Suprapubic skin (tissue), 4 donors: ENCODE measurements around the gene CYTH3. TPM values are rescaled to one million over a fixed set of nuclear protein-coding genes. Genes with fewer than 3 reads are reported as not detected.

Experiments
- DNase-seq, 2 donors: peaks; one replicate each; pipeline ENCODE4 v3.0.0-alpha.2; 2019; ENCODE audit warnings: low spot score in 2 of 2
- H3K27ac ChIP-seq: fragments of 200-600 bp; sonication (generic); one replicate; pipeline ENCODE4 v1.5.1; 2019
- H3K27me3 ChIP-seq: fragments of 200-600 bp; sonication (generic); one replicate; pipeline ENCODE4 v1.5.1; 2019
- H3K36me3 ChIP-seq: fragments of 200-600 bp; sonication (generic); one replicate; pipeline ENCODE4 v1.5.1; 2019
- H3K4me1 ChIP-seq: fragments of 200-600 bp; sonication (generic); one replicate; pipeline ENCODE4 v1.5.1; 2019
- H3K4me3 ChIP-seq: fragments of 200-600 bp; sonication (generic); one replicate; pipeline ENCODE4 v1.5.1; 2019; ENCODE audit warnings: mild to moderate bottlenecking
- H3K9me3 ChIP-seq: fragments of 200-600 bp; sonication (generic); one replicate; pipeline ENCODE4 v1.5.1; 2019
- EP300 ChIP-seq: sonication (generic); formaldehyde crosslinking; IDR thresholded peaks from one replicate; pipeline ENCODE4 v1.6.1; 2017; ENCODE audit warnings: antibody characterized with exemption
- POLR2A ChIP-seq, 2 donors: fragments of 450-650 bp; IDR thresholded peaks; one replicate each; pipeline ENCODE4 v1.6.1; 2017; ENCODE audit warnings: antibody characterized with exemption in 2 of 2, mild to moderate bottlenecking in 2 of 2, moderate library complexity in 2 of 2
- POLR2AphosphoS5 ChIP-seq, 3 donors: sonication (generic); formaldehyde crosslinking; IDR thresholded peaks; one replicate each; pipeline ENCODE4 v1.6.1; 2017; ENCODE audit warnings: antibody characterized with exemption in 3 of 3
- WGBS: methylation state at CpG from one replicate; pipeline ENCODE4 v1.1.5; 2018; 5-methylcytosine and 5-hydroxymethylcytosine counted together
- total RNA-seq, 4 donors: library from RNA; depleted of rRNA; stranded (reverse); fragments of >200 nt; gene quantifications; one replicate each; pipeline ENCODE4 v1.1.0, GENCODE V29; 2016
- TF ChIP-seq, protein P1 (sequence below), 2 donors: fragments of 200-600 bp in 1 of 2; fragments of 450-650 bp in 1 of 2; sonication (generic) in 1 of 2; IDR thresholded peaks; one replicate each; pipeline ENCODE4 v1.5.1; 2016 to 2019; ENCODE audit warnings: antibody characterized with exemption in 2 of 2, mild to moderate bottlenecking in 1 of 2, moderate library complexity in 1 of 2

CYTH3 gene
- total RNA-seq, 4 donors from 2014 or later: 29.8 to 55.7 (median 46.8) TPM

DNA sequence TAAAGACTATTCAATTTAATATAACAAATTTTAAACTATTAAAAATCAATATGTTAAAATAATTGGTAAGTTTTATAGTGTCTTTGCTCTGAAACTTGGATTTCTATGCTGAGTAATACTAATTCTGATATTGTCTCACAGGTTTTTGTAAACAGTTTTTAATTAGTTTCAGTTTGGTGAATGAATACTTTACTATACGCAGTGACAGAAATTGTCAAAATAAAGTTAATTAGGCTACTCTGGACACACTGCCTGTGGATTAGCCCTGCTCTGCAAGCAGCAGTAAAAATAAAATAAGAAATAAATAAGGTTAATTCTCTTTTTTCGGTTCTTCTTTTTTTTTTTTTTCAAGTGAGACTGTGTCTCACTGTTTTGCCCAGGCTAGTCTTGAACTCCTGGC, 135.9 kb downstream of the CYTH3 start:
- Histone ChIP-seq H3K4me1 (no peaks in the 10 kb centered on the region), H3K9me3 (no peaks in the 10 kb centered on the region), H3K27ac (no peak overlapping the region), H3K36me3 (peaks cover 69% of the 10 kb centered on the region), H3K27me3 (no peaks in the 10 kb centered on the region), H3K4me3 (no peak overlapping the region)
- 82% methylated on average over 2 of the region's 2 CpGs for WGBS
- no peak for DNase-seq
- TF ChIP-seq POLR2AphosphoS5 (IDR thresholded peaks at IDR 0.05) (no peak), EP300 (no peak), POLR2A (IDR thresholded peaks at IDR 0.05) (no peak)
- TF ChIP-seq, protein P1, sequence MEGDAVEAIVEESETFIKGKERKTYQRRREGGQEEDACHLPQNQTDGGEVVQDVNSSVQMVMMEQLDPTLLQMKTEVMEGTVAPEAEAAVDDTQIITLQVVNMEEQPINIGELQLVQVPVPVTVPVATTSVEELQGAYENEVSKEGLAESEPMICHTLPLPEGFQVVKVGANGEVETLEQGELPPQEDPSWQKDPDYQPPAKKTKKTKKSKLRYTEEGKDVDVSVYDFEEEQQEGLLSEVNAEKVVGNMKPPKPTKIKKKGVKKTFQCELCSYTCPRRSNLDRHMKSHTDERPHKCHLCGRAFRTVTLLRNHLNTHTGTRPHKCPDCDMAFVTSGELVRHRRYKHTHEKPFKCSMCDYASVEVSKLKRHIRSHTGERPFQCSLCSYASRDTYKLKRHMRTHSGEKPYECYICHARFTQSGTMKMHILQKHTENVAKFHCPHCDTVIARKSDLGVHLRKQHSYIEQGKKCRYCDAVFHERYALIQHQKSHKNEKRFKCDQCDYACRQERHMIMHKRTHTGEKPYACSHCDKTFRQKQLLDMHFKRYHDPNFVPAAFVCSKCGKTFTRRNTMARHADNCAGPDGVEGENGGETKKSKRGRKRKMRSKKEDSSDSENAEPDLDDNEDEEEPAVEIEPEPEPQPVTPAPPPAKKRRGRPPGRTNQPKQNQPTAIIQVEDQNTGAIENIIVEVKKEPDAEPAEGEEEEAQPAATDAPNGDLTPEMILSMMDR (IDR thresholded peaks at IDR 0.05): no peak

DNA sequence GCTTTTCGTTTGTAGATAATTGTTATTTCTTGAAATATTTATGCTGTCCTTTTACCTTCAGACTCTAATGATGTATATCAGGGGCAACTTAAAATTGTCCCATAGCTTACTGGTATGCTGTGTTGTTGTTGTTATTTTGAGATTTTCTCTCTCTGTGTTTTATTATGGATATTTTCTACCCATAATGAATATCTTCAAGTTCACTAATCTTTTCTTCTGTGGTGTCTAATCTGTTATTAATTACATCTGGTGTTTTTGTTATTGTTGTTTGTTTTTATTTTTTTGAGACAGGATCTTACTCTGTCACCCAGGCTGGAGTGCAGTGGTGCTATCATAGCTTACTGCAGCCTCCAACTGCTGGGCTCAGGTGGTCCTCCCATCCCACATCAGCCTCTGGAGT, 139.2 kb downstream of the CYTH3 start:
- Histone ChIP-seq H3K27me3 (no peaks in the 10 kb centered on the region), H3K36me3 (peaks cover 69% of the 10 kb centered on the region), H3K9me3 (no peaks in the 10 kb centered on the region), H3K4me3 (no peak overlapping the region), H3K27ac (no peak overlapping the region), H3K4me1 (no peaks in the 10 kb centered on the region)
- no peak for DNase-seq
- 100% methylated on average over 1 of the region's 1 CpG for WGBS
- TF ChIP-seq POLR2A (IDR thresholded peaks at IDR 0.05): no peak
- TF ChIP-seq POLR2AphosphoS5 (IDR thresholded peaks at IDR 0.05): no peak
- no peak for TF ChIP-seq EP300
- TF ChIP-seq, protein P1 (IDR thresholded peaks at IDR 0.05): no peak

DNA sequence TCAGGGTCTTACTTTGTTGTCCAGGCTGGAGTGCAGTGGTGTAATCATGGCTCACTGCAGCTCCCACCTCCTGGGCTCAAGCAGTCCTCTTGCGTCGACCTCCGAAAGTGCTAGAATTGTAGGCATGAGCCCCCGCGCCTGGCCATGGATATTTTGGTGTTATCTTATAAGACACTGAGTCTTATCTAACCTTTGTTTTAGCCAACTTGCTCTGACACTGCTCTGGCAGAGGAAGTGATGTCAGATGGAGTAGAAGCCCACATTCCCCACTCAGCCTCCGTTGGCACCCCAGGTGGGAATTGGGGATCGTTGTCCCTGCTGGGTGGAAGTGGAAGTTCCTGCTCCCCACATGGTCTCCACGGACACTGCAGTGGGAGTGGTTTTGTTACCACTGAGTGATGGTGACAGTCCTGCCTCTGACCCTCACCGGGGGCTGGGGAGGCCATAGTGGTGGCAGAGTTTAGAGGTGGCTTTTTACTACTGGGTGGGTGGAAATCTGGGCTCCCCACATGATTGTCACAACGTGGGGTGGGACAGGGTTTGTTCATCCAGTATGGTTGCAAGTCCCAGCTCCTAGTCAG, 142.3 kb downstream of the CYTH3 start:
- Histone ChIP-seq H3K27me3 (no peaks in the 10 kb centered on the region), H3K4me3 (no peak overlapping the region), H3K9me3 (no peaks in the 10 kb centered on the region), H3K4me1 (no peaks in the 10 kb centered on the region), H3K27ac (no peak overlapping the region), H3K36me3 (peaks cover 58% of the 10 kb centered on the region)
- no peak for DNase-seq
- 84% methylated on average over 9 of the region's 10 CpGs for WGBS
- TF ChIP-seq POLR2AphosphoS5 (IDR thresholded peaks at IDR 0.05) (no peak), EP300 (no peak), POLR2A (IDR thresholded peaks at IDR 0.05) (no peak)
- TF ChIP-seq, protein P1 (IDR thresholded peaks at IDR 0.05): no peak

DNA sequence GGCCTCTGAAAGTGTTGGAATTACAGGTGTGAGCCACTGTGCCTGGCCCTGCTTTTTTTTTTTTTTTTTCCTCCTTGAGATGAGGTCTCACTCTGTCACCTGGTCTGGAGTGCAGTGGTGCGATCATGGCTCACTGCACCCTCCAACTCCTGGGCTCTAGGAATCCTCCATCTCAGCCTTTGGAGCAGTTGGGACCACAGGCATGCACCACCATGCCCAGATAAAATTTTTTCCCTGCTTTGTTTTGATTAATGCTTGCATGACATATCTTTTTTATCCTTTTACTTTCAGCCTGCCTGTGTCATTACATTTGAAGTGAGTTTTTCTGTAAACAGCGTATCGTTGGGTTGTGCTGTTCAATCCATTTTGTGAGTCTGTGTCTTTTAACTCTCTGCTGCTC, 144.2 kb downstream of the CYTH3 start:
- H3K9me3 ChIP-seq: no peaks in the 10 kb centered on the region
- no peak overlapping the region for H3K27ac ChIP-seq

DNA sequence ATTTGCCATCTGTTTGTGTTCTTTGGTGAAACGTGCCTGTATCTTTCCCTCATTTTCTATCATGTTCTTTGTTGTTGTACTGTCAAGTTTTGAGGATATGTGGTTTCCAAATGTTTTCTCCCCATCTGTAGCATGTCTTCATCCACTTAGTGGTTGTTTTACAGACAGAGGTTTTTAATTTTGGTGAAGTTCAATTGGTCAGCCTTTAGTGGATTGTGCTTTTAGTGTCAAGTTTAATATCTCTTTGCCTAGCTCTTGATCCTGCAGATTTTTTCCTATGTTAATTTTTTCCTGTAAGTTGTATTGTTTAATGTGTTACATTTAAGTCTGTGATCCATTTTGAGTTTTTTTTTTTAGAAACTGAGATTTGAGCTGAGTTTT, 145.3 kb downstream of the CYTH3 start:
- peaks cover 55% of the 10 kb centered on the region for H3K36me3 ChIP-seq
- WGBS: 31% methylated on average over 1 of the region's 1 CpG
- no peaks in the 10 kb centered on the region for H3K9me3 ChIP-seq

More for the DNA sequence above, 144.2 kb downstream of the CYTH3 start:
- TF ChIP-seq POLR2A (IDR thresholded peaks at IDR 0.05) (no peak), EP300 (no peak), POLR2AphosphoS5 (IDR thresholded peaks at IDR 0.05) (no peak)
- TF ChIP-seq, protein P1 (IDR thresholded peaks at IDR 0.05): no peak
- Histone ChIP-seq H3K4me3 (no peak overlapping the region), H3K36me3 (peaks cover 54% of the 10 kb centered on the region), H3K4me1 (no peaks in the 10 kb centered on the region), H3K27me3 (no peaks in the 10 kb centered on the region)
- WGBS: 93% methylated on average over 3 of the region's 3 CpGs
- DNase-seq: no peak

More for the DNA sequence above, 145.3 kb downstream of the CYTH3 start:
- H3K27ac ChIP-seq: no peak overlapping the region
- TF ChIP-seq POLR2AphosphoS5 (IDR thresholded peaks at IDR 0.05) (no peak), EP300 (no peak), POLR2A (IDR thresholded peaks at IDR 0.05) (no peak)
- TF ChIP-seq, protein P1 (IDR thresholded peaks at IDR 0.05): no peak
- H3K4me1 ChIP-seq: no peaks in the 10 kb centered on the region
- no peak for DNase-seq
- H3K27me3 ChIP-seq: no peaks in the 10 kb centered on the region
- H3K4me3 ChIP-seq: no peak overlapping the region
